T-cell (primary cell): ENCODE data around the gene SMOC1. TPM values are rescaled to one million over a fixed set of nuclear protein-coding genes. Genes with fewer than 3 reads are reported as not detected.

Source experiments
- ATAC-seq, 4 experiments: fragments of 200-7000 bp in 3 of 4; fragments of 150-1000 bp in 1 of 4; cut with Tn5 transposase; replicated peaks in 1 of 4; 1 replicate in 3 of 4; 2 replicates in 1 of 4; pipeline ENCODE4 v1.10.0; 2021; ENCODE audit warnings: moderate library complexity in 3 of 4, mild to moderate bottlenecking in 2 of 4, moderate number of reproducible peaks in 1 of 4
- CTCF ChIA-PET, 2 donors: fragments of 300-600 bp; sonication (Branson Sonifier 250); formaldehyde crosslinking; loops; one replicate each; lab custom pipeline; 2022; ENCODE audit warnings: antibody characterized with exemption in 2 of 2; lab: Charles Lee
- POLR2A ChIA-PET, 2 donors: fragments of 300-600 bp; sonication (Branson Sonifier 250); formaldehyde crosslinking; loops; one replicate each; lab custom pipeline; 2022; ENCODE audit warnings: antibody characterized with exemption in 2 of 2; lab: Charles Lee
- DNase-seq, 35 experiments: peaks; one replicate each; pipeline versions ENCODE4 v3.0.0 to v3.0.0-alpha.2; 2013 to 2023
- H3K27ac ChIP-seq: one replicate; pipeline ENCODE4 v1.5.1; 2013; ENCODE audit warnings: low read length
- H3K27me3 ChIP-seq, 2 experiments: replicated peaks in 1 of 2; 1 replicate in 1 of 2; 2 replicates in 1 of 2; pipeline versions ENCODE4 v1.6.1 to v1.7.0; 2013; ENCODE audit warnings: low read length in 1 of 2, mixed read lengths in 1 of 2; ENCODE audit not compliant: control insufficient read depth in 2 of 2, insufficient read depth in 2 of 2; ENCODE audit errors: extremely low read depth in 1 of 2
- H3K36me3 ChIP-seq, 2 donors: 1 replicate in 1 of 2; 2 replicates in 1 of 2; pipeline versions ENCODE4 v1.6.1 to v1.7.0; 2013; ENCODE audit warnings: low read length in 1 of 2; ENCODE audit not compliant: control insufficient read depth in 2 of 2, insufficient read depth in 1 of 2; ENCODE audit errors: extremely low read depth in 1 of 2
- H3K4me1 ChIP-seq, 2 experiments: 1 replicate in 1 of 2; 2 replicates in 1 of 2; pipeline versions ENCODE4 v1.6.1 to v1.7.0; 2013; ENCODE audit warnings: low read length in 2 of 2, mixed read lengths in 1 of 2; ENCODE audit not compliant: insufficient read depth in 2 of 2, control insufficient read depth in 1 of 2; ENCODE audit errors: extremely low read depth in 1 of 2
- H3K4me3 ChIP-seq, 2 donors: 1 replicate in 1 of 2; 2 replicates in 1 of 2; pipeline versions ENCODE4 v1.5.1 to v1.7.0; 2013; ENCODE audit warnings: mild to moderate bottlenecking in 2 of 2, low read length in 1 of 2, moderate library complexity in 1 of 2; ENCODE audit not compliant: control insufficient read depth in 1 of 2; ENCODE audit errors: extremely low read depth in 1 of 2
- H3K9me3 ChIP-seq: 2 replicates; pipeline ENCODE4 v1.7.0; 2013
- H3K27ac Mint-ChIP-seq, 2 donors: one replicate each; pipeline ENCODE4 v1.8.0; 2020 to 2021; ENCODE audit warnings: mild to moderate bottlenecking in 2 of 2, mixed read lengths in 2 of 2
- H3K27me3 Mint-ChIP-seq, 2 donors: one replicate each; pipeline ENCODE4 v1.8.0; 2021 to 2022; ENCODE audit warnings: mixed read lengths in 2 of 2
- H3K36me3 Mint-ChIP-seq: one replicate; pipeline ENCODE4 v1.8.0; 2021; ENCODE audit warnings: mixed read lengths
- H3K4me1 Mint-ChIP-seq, 3 donors: one replicate each; pipeline ENCODE4 v1.8.0; 2020 to 2022; ENCODE audit warnings: mixed read lengths in 3 of 3, mild to moderate bottlenecking in 1 of 3
- H3K4me3 Mint-ChIP-seq, 3 donors: one replicate each; pipeline ENCODE4 v1.8.0; 2020 to 2022; ENCODE audit warnings: mild to moderate bottlenecking in 3 of 3, mixed read lengths in 3 of 3, moderate library complexity in 3 of 3
- H3K9me3 Mint-ChIP-seq, 3 donors: one replicate each; pipeline ENCODE4 v1.8.0; 2020 to 2022; ENCODE audit warnings: mixed read lengths in 3 of 3
- WGBS: methylation state at CpG from one replicate; pipeline ENCODE4 v1.1.5; 2013; ENCODE audit warnings: missing lambda C conversion rate; ENCODE audit not compliant: insufficient coverage; 5-methylcytosine and 5-hydroxymethylcytosine counted together
- total RNA-seq, 35 experiments: library from RNA in 6 of 35; stranded (reverse) in 6 of 35; fragments of 120-200 nt in 1 of 35; gene quantifications; one replicate each; pipeline versions ENCODE4 v1.2.1 to v1.2.4 and lab custom pipeline; 2013 to 2026

Gene SMOC1
- total RNA-seq, 5 donors from 2014 or later (not counting 1 experiment from before 2014, with no cell fraction given): not detected

- DNase-seq: no peak
- WGBS: 94% methylated on average over 2 of the region's 6 CpGs
- no peaks in the 10 kb centered on the region for H3K9me3 Mint-ChIP-seq
- no peak overlapping the region for H3K27ac Mint-ChIP-seq
- no peak for ATAC-seq
- H3K4me3 ChIP-seq: no peak overlapping the region
- no peaks in the 10 kb centered on the region for H3K4me1 ChIP-seq
- H3K27me3 Mint-ChIP-seq: peaks cover 10 to 13% of the 10 kb centered on the region in 2 donors
- H3K27ac ChIP-seq: no peak overlapping the region
- no peaks in the 10 kb centered on the region for H3K36me3 Mint-ChIP-seq
- POLR2A ChIA-PET: no interaction called here
- H3K4me3 Mint-ChIP-seq: no peak overlapping the region
- no peaks in the 10 kb centered on the region for H3K36me3 ChIP-seq
- H3K4me1 Mint-ChIP-seq: peaks cover 0 to 6% (median 2%) of the 10 kb centered on the region in 3 donors
- CTCF ChIA-PET: interaction anchor here in 1 of 2 donors (0.6 to 0.7 kb wide), 2 partner anchors 23 to 209 kb away, joined by 3 read pairs; no protein-coding TSS in a partner anchor
- no peaks in the 10 kb centered on the region for H3K9me3 ChIP-seq
- H3K27me3 ChIP-seq: peaks cover 0 to 24% of the 10 kb centered on the region in 2 experiments
Measured at GRCh38 chr14:70029296-70030132, 150.3 kb downstream of the SMOC1 start.

- Mint-ChIP-seq H3K9me3 (no peaks in the 10 kb centered on the region), H3K27ac (peak overlapping the region in 1 of 2 donors; percentile 52), H3K4me1 (peaks cover 0 to 6% (median 2%) of the 10 kb centered on the region in 3 donors), H3K27me3 (peaks cover 12 to 21% of the 10 kb centered on the region in 2 donors), H3K4me3 (no peak overlapping the region), H3K36me3 (no peaks in the 10 kb centered on the region)
- ATAC-seq: no peak
- Histone ChIP-seq H3K4me3 (no peak overlapping the region), H3K36me3 (no peaks in the 10 kb centered on the region), H3K9me3 (no peaks in the 10 kb centered on the region), H3K27ac (no peak overlapping the region), H3K27me3 (peaks cover 0 to 24% of the 10 kb centered on the region in 2 experiments), H3K4me1 (no peaks in the 10 kb centered on the region)
- CTCF ChIA-PET: no interaction called here
- no peak for DNase-seq
- 81% methylated on average over 7 of the region's 9 CpGs for WGBS
- POLR2A ChIA-PET: no interaction called here
Measured at GRCh38 chr14:70032016-70032415, 152.8 kb downstream of the SMOC1 start.

- Histone ChIP-seq H3K4me1 (no peaks in the 10 kb centered on the region), H3K9me3 (no peaks in the 10 kb centered on the region), H3K4me3 (no peak overlapping the region), H3K36me3 (no peaks in the 10 kb centered on the region), H3K27ac (no peak overlapping the region), H3K27me3 (peaks cover 0 to 21% of the 10 kb centered on the region in 2 experiments)
- CTCF ChIA-PET: no interaction called here
- Mint-ChIP-seq H3K27ac (no peak overlapping the region), H3K9me3 (no peaks in the 10 kb centered on the region), H3K4me1 (peaks cover 0 to 6% (median 2%) of the 10 kb centered on the region in 3 donors), H3K4me3 (no peak overlapping the region), H3K27me3 (peaks cover 12 to 21% of the 10 kb centered on the region in 2 donors), H3K36me3 (no peaks in the 10 kb centered on the region)
- WGBS: 80% methylated on average over 1 of the region's 3 CpGs
- ATAC-seq (no peak), DNase-seq (no peak)
- POLR2A ChIA-PET: no interaction called here
Measured at GRCh38 chr14:70032447-70032846, 153.2 kb downstream of the SMOC1 start.

DNA sequence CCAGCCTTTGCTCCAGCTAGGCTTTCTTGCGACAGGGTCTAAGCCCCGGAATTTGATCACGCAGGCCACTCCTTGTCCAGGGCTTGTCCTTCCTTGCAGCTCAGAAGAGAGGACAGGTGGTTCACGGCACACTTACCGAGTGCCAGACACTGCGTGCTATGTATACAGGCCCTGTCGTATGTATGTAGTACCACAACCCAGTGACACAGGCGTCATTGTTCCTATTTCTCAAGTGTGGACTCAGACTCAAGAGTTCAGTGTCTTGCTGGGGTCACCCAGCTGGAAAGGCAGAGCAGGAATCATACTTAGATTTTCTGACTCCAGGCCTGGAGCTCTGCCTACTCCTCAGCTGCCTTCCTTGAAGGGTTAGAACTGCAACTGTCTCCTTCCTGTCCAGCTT lies 153.9 kb downstream of the SMOC1 start:
- POLR2A ChIA-PET: no interaction called here
- Mint-ChIP-seq H3K4me1 (peaks cover 0 to 3% (median 1%) of the 10 kb centered on the region in 3 donors), H3K4me3 (no peak overlapping the region)

GRCh38 chr14:70033561-70033960 lies 154.3 kb downstream of the SMOC1 start:
- ATAC-seq (no peak), DNase-seq (no peak)
- H3K27ac ChIP-seq: no peak overlapping the region
- no peaks in the 10 kb centered on the region for H3K9me3 Mint-ChIP-seq
- peaks cover 0 to 14% of the 10 kb centered on the region in 2 experiments for H3K27me3 ChIP-seq
- no peaks in the 10 kb centered on the region for H3K36me3 Mint-ChIP-seq
- H3K4me1 ChIP-seq: no peaks in the 10 kb centered on the region
- H3K4me1 Mint-ChIP-seq: no peaks in the 10 kb centered on the region
- H3K27ac Mint-ChIP-seq: peak overlapping the region in 1 of 2 donors; percentile 46
- H3K36me3 ChIP-seq: no peaks in the 10 kb centered on the region
- ChIA-PET CTCF (no interaction called here), POLR2A (no interaction called here)
- peaks cover 11 to 18% of the 10 kb centered on the region in 2 donors for H3K27me3 Mint-ChIP-seq
- H3K9me3 ChIP-seq: no peaks in the 10 kb centered on the region
- H3K4me3 ChIP-seq: no peak overlapping the region
- 88% methylated on average over 2 of the region's 2 CpGs for WGBS
- H3K4me3 Mint-ChIP-seq: no peak overlapping the region

More for the DNA sequence above, 153.9 kb downstream of the SMOC1 start:
- DNase-seq (no peak), ATAC-seq (no peak)
- Histone ChIP-seq H3K4me3 (no peak overlapping the region), H3K36me3 (no peaks in the 10 kb centered on the region), H3K27me3 (peaks cover 0 to 17% of the 10 kb centered on the region in 2 experiments), H3K9me3 (no peaks in the 10 kb centered on the region), H3K27ac (no peak overlapping the region), H3K4me1 (no peaks in the 10 kb centered on the region)
- Mint-ChIP-seq H3K27me3 (peaks cover 12 to 20% of the 10 kb centered on the region in 2 donors), H3K36me3 (no peaks in the 10 kb centered on the region), H3K9me3 (no peaks in the 10 kb centered on the region), H3K27ac (no peak overlapping the region)
- CTCF ChIA-PET: no interaction called here
- 90% methylated on average over 8 of the region's 8 CpGs for whole genome bisulfite sequencing

GRCh38 chr14:70034257-70034656 lies 155.0 kb downstream of the SMOC1 start:
- no peaks in the 10 kb centered on the region for H3K9me3 ChIP-seq
- no peaks in the 10 kb centered on the region for H3K4me1 Mint-ChIP-seq
- H3K9me3 Mint-ChIP-seq: no peaks in the 10 kb centered on the region
- no peak overlapping the region for H3K27ac Mint-ChIP-seq
- no peak overlapping the region for H3K27ac ChIP-seq
- ChIA-PET POLR2A (no interaction called here), CTCF (no interaction called here)
- H3K4me3 Mint-ChIP-seq: no peak overlapping the region
- DNase-seq (no peak), ATAC-seq (peak in 1 of 4 experiments; percentile 19)
- H3K36me3 ChIP-seq: no peaks in the 10 kb centered on the region
- no peaks in the 10 kb centered on the region for H3K36me3 Mint-ChIP-seq
- WGBS: 92% methylated on average over 2 of the region's 3 CpGs
- H3K4me1 ChIP-seq: no peaks in the 10 kb centered on the region
- H3K4me3 ChIP-seq: no peak overlapping the region
- H3K27me3 Mint-ChIP-seq: peaks cover 13 to 25% of the 10 kb centered on the region in 2 donors
- peaks cover 0 to 7% of the 10 kb centered on the region in 2 experiments for H3K27me3 ChIP-seq
